K562 (cell line): ENCODE measurements around the gene CLTC. TPM values are rescaled to one million over a fixed set of nuclear protein-coding genes. Genes with fewer than 3 reads are reported as not detected.

Experiments
- JUND ChIP-seq, 2 experiments: IDR thresholded peaks; 2 replicates in 1 of 2; 3 replicates in 1 of 2; pipeline ENCODE4 v1.6.1; 2011; ENCODE audit warnings: borderline replicate concordance in 2 of 2, low read depth in 2 of 2, low read length in 2 of 2, improper control_type of control experiment in 1 of 2, missing biosample characterization in 1 of 2, missing genetic modification characterization in 1 of 2, missing genetic modification reagents in 1 of 2
- KAT2B ChIP-seq: IDR thresholded peaks from one replicate; pipeline ENCODE4 v1.6.1; 2012; ENCODE audit warnings: low read depth, mild to moderate bottlenecking, control low read depth, inconsistent platforms, low read length, moderate library complexity
- KDM5B ChIP-seq: fragments of 200-600 bp; sonication (generic); IDR thresholded peaks from 2 replicates; pipeline ENCODE4 v1.6.1; 2012; ENCODE audit warnings: low read depth, mild to moderate bottlenecking, moderate library complexity, low read length, control low read depth, inconsistent platforms; ENCODE audit not compliant: insufficient replicate concordance
- NCOA1 ChIP-seq: fragments of 450-650 bp; IDR thresholded peaks from 2 replicates; pipeline ENCODE4 v1.6.1; 2016; ENCODE audit warnings: low read depth
- NFIC ChIP-seq: fragments of 450-650 bp; IDR thresholded peaks from 2 replicates; pipeline ENCODE4 v1.6.1; 2017; ENCODE audit warnings: mild to moderate bottlenecking, inconsistent platforms
- PHB2 ChIP-seq: fragments of 450-650 bp; IDR thresholded peaks from 2 replicates; pipeline ENCODE4 v1.6.1; 2017; ENCODE audit warnings: low read depth
- POLR2AphosphoS2 ChIP-seq: IDR thresholded peaks from 2 replicates; pipeline ENCODE4 v1.6.1; 2012; ENCODE audit warnings: low read length, improper control_type of control experiment
- SIN3A ChIP-seq, 2 experiments: fragments of 150-350 bp in 1 of 2; IDR thresholded peaks; 2 replicates each; pipeline ENCODE4 v1.6.1; 2011 to 2016; ENCODE audit warnings: borderline replicate concordance in 2 of 2, low read depth in 2 of 2, low read length in 2 of 2, mild to moderate bottlenecking in 2 of 2, moderate library complexity in 2 of 2; ENCODE audit not compliant: control insufficient read depth in 1 of 2
- SIRT6 ChIP-seq: IDR thresholded peaks from one replicate; pipeline ENCODE4 v1.6.1; 2012; ENCODE audit warnings: low read depth, mild to moderate bottlenecking, control low read depth, inconsistent platforms, low read length, moderate library complexity
- TCF3 ChIP-seq: sonication (generic); formaldehyde crosslinking; IDR thresholded peaks from 2 replicates; pipeline ENCODE4 v1.4.0; 2020; ENCODE audit warnings: mild to moderate bottlenecking, missing genetic modification reagents
- YY1 ChIP-seq, 3 experiments: IDR thresholded peaks; 2 replicates each; pipeline ENCODE4 v1.6.1; 2011; ENCODE audit warnings: low read length in 2 of 3, mild to moderate bottlenecking in 2 of 3, moderate library complexity in 2 of 3, borderline replicate concordance in 1 of 3, control low read depth in 1 of 3, low read depth in 1 of 3; ENCODE audit not compliant: insufficient read depth in 3 of 3, insufficient replicate concordance in 2 of 3, control insufficient read depth in 1 of 3, insufficient read length in 1 of 3; ENCODE audit errors: extremely low read depth in 1 of 3
- ZNF253 ChIP-seq: fragments of 250-450 bp; sonication (Bioruptor Pico); conservative IDR thresholded peaks from 2 replicates; pipeline ENCODE4 v1.6.1; 2021; ENCODE audit warnings: mild to moderate bottlenecking
- ZNF766 ChIP-seq: fragments of 200-800 bp; sonication (Bioruptor generic); conservative IDR thresholded peaks from 2 replicates; pipeline ENCODE4 v1.6.1; 2016; ENCODE audit warnings: missing genetic modification characterization, missing compliant biosample characterization
- ZNF77 ChIP-seq: fragments of 250-450 bp; sonication (Bioruptor Pico); IDR thresholded peaks from 2 replicates; pipeline ENCODE4 v1.5.0; 2020
- polyA plus RNA-seq, 8 experiments: library from polyadenylated mRNA; depleted of rRNA in 4 of 8; stranded (reverse) in 5 of 8; unstranded in 3 of 8; fragments of >200 nt; fragmentation: Nextera tagmentation in 2 of 8; fragmentation: Illumina TruSeq in 1 of 8; extraction: Ambion mirVana in 2 of 8; extraction: Trizol in 1 of 8; gene quantifications; 2 replicates each; pipeline versions ENCODE4 v1.2.1 to v1.2.3, GENCODE V29; 2011 to 2014; ENCODE audit warnings: inconsistent platforms in 1 of 8, missing spikeins in 1 of 8
- total RNA-seq, 7 experiments: library from RNA; depleted of rRNA in 6 of 7; stranded (reverse); fragments of >200 nt in 6 of 7; fragmentation: Illumina TruSeq in 2 of 7; extraction: Trizol in 2 of 7; gene quantifications; 2 replicates each; pipeline versions ENCODE4 v1.2.1 to v1.2.3, GENCODE V29; 2011 to 2021; ENCODE audit warnings: low replicate concordance in 1 of 7
- TF ChIP-seq, protein P1 (sequence below), 2 experiments: fragments of 200-800 bp in 1 of 2; sonication (Bioruptor generic) in 1 of 2; sonication (generic) in 1 of 2; formaldehyde crosslinking in 1 of 2; IDR thresholded peaks in 1 of 2; conservative IDR thresholded peaks in 1 of 2; 2 replicates each; pipeline versions ENCODE4 v1.5.0 to v1.6.1; 2016 to 2020; ENCODE audit warnings: missing compliant biosample characterization in 1 of 2, missing genetic modification characterization in 1 of 2, missing genetic modification reagents in 1 of 2
- TF ChIP-seq, protein P2 (sequence below): fragments of 450-650 bp; formaldehyde crosslinking; conservative IDR thresholded peaks from 2 replicates; pipeline ENCODE4 v1.4.0; 2022; ENCODE audit warnings: mild to moderate bottlenecking, missing genetic modification characterization
- TF ChIP-seq, protein P3 (sequence below): sonication (generic); formaldehyde crosslinking; IDR thresholded peaks from 2 replicates; pipeline ENCODE4 v1.8.0; 2022; ENCODE audit warnings: missing genetic modification reagents, mild to moderate bottlenecking, moderate library complexity, borderline replicate concordance
- TF ChIP-seq, protein P4 (sequence below): sonication (generic); IDR thresholded peaks from 2 replicates; pipeline ENCODE4 v1.6.1; 2016
- TF ChIP-seq, protein P5 (sequence below): fragments of 250-450 bp; sonication (Bioruptor Pico); IDR thresholded peaks from 2 replicates; pipeline ENCODE4 v1.8.0; 2022; ENCODE audit warnings: inconsistent platforms

Gene CLTC
- total and polyA plus RNA-seq, 9 of the 15 experiments (the other 6 are each of a cell fraction or from before 2014, with no cell fraction given): 115 to 267 (median 174) TPM

DNA sequence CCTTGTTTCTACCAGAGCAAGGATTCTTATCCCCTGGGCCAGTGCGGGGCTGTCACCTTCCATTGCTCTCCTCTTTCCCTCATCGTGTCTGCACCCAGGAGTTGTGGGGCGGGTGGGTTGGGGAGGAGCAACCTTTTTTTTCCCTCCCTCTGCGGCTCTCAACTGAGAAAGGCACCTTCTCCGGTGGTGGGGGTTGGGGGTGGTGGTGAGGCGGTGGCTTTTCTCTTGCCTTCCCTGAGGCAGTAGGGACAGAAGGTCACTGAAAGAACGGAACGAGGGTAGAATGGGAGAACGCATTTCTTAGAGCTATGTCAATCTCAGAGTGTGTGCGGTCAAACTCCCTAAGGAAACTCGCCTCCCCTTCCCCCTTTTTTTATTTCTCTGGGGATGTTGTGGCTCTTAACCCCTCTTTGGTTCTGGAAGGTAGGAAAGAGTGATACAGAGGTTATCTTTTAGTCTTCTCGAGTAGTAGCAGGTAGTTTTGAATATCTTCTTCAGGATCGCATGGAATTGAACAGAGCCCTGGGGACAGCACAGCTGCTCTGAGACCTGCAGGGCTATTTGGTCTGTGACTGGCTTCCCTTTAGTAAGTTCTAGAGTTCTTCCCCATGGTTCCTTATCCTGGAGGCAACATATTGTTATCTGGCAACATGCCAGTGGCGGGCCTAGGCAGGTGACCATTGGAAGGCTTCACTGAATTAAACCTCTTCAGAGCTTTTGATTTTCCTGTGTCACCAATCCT is 994 bp downstream of the CLTC start (continued):
- TF ChIP-seq, protein P1, sequence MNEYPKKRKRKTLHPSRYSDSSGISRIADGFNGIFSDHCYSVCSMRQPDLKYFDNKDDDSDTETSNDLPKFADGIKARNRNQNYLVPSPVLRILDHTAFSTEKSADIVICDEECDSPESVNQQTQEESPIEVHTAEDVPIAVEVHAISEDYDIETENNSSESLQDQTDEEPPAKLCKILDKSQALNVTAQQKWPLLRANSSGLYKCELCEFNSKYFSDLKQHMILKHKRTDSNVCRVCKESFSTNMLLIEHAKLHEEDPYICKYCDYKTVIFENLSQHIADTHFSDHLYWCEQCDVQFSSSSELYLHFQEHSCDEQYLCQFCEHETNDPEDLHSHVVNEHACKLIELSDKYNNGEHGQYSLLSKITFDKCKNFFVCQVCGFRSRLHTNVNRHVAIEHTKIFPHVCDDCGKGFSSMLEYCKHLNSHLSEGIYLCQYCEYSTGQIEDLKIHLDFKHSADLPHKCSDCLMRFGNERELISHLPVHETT (CRISPR knock-in tag; conservative IDR thresholded peaks at IDR 0.05 in 1 of 2, IDR thresholded peaks at IDR 0.05 in 1 of 2): no peak
- TF ChIP-seq POLR2AphosphoS2 (no peak), PHB2 (no peak), ZNF253 (CRISPR knock-in tag) (no peak), SIRT6 (no peak), ZNF77 (no peak), YY1 (IDR thresholded peaks at IDR 0.05; ENCODE audit: borderline replicate concordance in 1 of 3, control insufficient read depth in 1 of 3, extremely low read depth in 1 of 3, insufficient read depth in 3 of 3, insufficient read length in 1 of 3, insufficient replicate concordance in 2 of 3, low read depth in 1 of 3, low read length in 2 of 3) (peak in 1 of 3 experiments; percentile 27), NCOA1 (no peak), KDM5B (peak; percentile 57), SIN3A (IDR thresholded peaks at IDR 0.05; ENCODE audit: borderline replicate concordance in 2 of 2, control insufficient read depth in 1 of 2, low read depth in 2 of 2, low read length in 2 of 2) (peak in 1 of 2 experiments; percentile 43; a peak in 2 of 4 replicates), TCF3 (CRISPR knock-in tag) (peak; percentile 51), KAT2B (no peak), ZNF766 (peak; percentile 70; the same call in 1 of the 2 replicates), NFIC (peak; percentile 100), JUND (IDR thresholded peaks at IDR 0.05; ENCODE audit: borderline replicate concordance, low read depth, low read length) (no peak), JUND (tag; IDR thresholded peaks at IDR 0.05; ENCODE audit: borderline replicate concordance, low read depth, low read length) (no peak)
- TF ChIP-seq, protein P2, sequence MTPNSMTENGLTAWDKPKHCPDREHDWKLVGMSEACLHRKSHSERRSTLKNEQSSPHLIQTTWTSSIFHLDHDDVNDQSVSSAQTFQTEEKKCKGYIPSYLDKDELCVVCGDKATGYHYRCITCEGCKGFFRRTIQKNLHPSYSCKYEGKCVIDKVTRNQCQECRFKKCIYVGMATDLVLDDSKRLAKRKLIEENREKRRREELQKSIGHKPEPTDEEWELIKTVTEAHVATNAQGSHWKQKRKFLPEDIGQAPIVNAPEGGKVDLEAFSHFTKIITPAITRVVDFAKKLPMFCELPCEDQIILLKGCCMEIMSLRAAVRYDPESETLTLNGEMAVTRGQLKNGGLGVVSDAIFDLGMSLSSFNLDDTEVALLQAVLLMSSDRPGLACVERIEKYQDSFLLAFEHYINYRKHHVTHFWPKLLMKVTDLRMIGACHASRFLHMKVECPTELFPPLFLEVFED (CRISPR knock-in tag): no peak
- TF ChIP-seq, protein P3, sequence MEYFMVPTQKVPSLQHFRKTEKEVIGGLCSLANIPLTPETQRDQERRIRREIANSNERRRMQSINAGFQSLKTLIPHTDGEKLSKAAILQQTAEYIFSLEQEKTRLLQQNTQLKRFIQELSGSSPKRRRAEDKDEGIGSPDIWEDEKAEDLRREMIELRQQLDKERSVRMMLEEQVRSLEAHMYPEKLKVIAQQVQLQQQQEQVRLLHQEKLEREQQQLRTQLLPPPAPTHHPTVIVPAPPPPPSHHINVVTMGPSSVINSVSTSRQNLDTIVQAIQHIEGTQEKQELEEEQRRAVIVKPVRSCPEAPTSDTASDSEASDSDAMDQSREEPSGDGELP (CRISPR knock-in tag): no peak
- TF ChIP-seq, protein P4, sequence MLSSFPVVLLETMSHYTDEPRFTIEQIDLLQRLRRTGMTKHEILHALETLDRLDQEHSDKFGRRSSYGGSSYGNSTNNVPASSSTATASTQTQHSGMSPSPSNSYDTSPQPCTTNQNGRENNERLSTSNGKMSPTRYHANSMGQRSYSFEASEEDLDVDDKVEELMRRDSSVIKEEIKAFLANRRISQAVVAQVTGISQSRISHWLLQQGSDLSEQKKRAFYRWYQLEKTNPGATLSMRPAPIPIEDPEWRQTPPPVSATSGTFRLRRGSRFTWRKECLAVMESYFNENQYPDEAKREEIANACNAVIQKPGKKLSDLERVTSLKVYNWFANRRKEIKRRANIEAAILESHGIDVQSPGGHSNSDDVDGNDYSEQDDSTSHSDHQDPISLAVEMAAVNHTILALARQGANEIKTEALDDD: peak; percentile 47; the same call in 1 of the 2 replicates
- TF ChIP-seq, protein P5, sequence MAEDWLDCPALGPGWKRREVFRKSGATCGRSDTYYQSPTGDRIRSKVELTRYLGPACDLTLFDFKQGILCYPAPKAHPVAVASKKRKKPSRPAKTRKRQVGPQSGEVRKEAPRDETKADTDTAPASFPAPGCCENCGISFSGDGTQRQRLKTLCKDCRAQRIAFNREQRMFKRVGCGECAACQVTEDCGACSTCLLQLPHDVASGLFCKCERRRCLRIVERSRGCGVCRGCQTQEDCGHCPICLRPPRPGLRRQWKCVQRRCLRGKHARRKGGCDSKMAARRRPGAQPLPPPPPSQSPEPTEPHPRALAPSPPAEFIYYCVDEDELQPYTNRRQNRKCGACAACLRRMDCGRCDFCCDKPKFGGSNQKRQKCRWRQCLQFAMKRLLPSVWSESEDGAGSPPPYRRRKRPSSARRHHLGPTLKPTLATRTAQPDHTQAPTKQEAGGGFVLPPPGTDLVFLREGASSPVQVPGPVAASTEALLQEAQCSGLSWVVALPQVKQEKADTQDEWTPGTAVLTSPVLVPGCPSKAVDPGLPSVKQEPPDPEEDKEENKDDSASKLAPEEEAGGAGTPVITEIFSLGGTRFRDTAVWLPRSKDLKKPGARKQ: no peak
